HG03025 (cell line): ENCODE data around the gene NPRL2.

Experiments
- ATAC-seq: cut with Tn5 transposase; IDR thresholded peaks from one replicate; pipeline ENCODE4 v1.9.1; 2021; ENCODE audit warnings: mild to moderate bottlenecking, moderate library complexity; ENCODE audit not compliant: unreplicated experiment, low FRiP score

NPRL2 gene

GRCh38 chr3:50374363-50375257 lies 24.0 kb upstream of the NPRL2 start:
- no peak for ATAC-seq

GRCh38 chr3:50373146-50374051 lies 22.8 kb upstream of the NPRL2 start:
- no peak for ATAC-seq

GRCh38 chr3:50372349-50372748 lies 21.8 kb upstream of the NPRL2 start:
- ATAC-seq = no peak

GRCh38 chr3:50371133-50371685 lies 20.6 kb upstream of the NPRL2 start:
- ATAC-seq = no peak

GRCh38 chr3:50370594-50370993 lies 20.0 kb upstream of the NPRL2 start:
- no peak for ATAC-seq

- no peak for ATAC-seq
These were observed 18.6 kb upstream of the NPRL2 start for GRCh38 chr3:50369012-50369670.

- ATAC-seq = no peak
These were observed 15.3 kb upstream of the NPRL2 start for GRCh38 chr3:50365842-50366220.

- ATAC-seq = peak; percentile 90
These were observed 14.7 kb upstream of the NPRL2 start for GRCh38 chr3:50365080-50365841.

GRCh38 chr3:50364573-50365079 lies 14.1 kb upstream of the NPRL2 start:
- ATAC-seq = no peak

GRCh38 chr3:50359760-50360110 lies 9.2 kb upstream of the NPRL2 start:
- ATAC-seq = no peak

GRCh38 chr3:50358911-50359759 lies 8.6 kb upstream of the NPRL2 start, which contains the start of gene TMEM115:
Gene TMEM115 (minus strand): TSS chr3:50359521. CDS start chr3:50359063, 458 bp downstream.
- ATAC-seq = peak; percentile 99

- no peak for ATAC-seq
These were observed 7.9 kb upstream of the NPRL2 start for GRCh38 chr3:50358355-50358910.

- ATAC-seq = no peak
These were observed 6.9 kb upstream of the NPRL2 start for GRCh38 chr3:50357481-50357880.

GRCh38 chr3:50356553-50356952 lies 6.0 kb upstream of the NPRL2 start:
- no peak for ATAC-seq

GRCh38 chr3:50355829-50356552 lies 5.4 kb upstream of the NPRL2 start:
- no peak for ATAC-seq

GRCh38 chr3:50354850-50355249 lies 4.3 kb upstream of the NPRL2 start:
- no peak for ATAC-seq

GRCh38 chr3:50354186-50354764 lies 3.7 kb upstream of the NPRL2 start:
- ATAC-seq = no peak
